HG03469 (cell line): ENCODE results near the gene SLC35B4.
A peak's percentile ranks its signal among the peaks of the same experiment; 100 is the strongest.

ENCODE experiments used
- ATAC-seq: cut with Tn5 transposase; IDR thresholded peaks from one replicate; pipeline ENCODE4 v1.9.1; 2021; ENCODE audit warnings: mild to moderate bottlenecking, moderate library complexity, moderate number of reproducible peaks; ENCODE audit not compliant: unreplicated experiment

SLC35B4 gene

DNA sequence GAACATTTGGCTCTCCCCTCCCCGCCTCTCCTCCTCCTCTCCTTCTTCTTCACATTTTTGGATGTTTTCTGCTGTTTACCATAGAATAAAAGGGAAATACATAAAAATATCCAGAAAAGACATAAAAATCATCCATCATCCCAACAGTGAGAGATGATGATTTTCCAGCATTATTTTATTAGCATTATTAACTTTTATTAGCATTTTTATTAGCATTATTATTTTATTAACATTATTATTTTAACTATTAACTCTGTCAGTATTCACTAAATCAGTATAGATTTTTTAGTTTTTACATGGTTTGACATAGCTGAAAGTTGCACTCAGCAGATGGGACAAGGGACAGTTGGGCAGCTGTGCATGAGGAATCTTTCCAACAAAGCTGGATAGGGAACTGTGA, 16.2 kb upstream of the SLC35B4 start:
- no peak for ATAC-seq

GRCh38 chr7:134331393-134331792, 14.7 kb upstream of the SLC35B4 start:
- no peak for ATAC-seq

DNA sequence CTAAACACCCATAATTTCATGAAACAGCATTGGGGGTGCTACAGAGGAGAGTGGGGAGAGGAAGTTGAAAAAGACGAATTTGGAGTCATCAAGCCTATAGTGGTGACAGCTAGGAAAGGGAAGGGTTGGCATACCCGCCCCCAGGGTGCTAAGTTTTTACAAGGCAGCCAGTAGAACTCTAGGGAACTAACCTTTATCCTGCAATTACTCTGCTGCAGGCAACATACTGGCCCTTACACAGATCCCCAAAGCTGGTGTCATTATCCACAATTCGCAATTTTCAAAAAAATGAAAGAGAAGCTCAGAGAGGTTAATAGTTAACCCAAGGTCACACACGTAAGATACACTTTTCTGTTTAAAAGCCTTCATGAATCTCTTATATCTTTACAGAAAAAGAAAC, 14.2 kb upstream of the SLC35B4 start:
- ATAC-seq, result no peak

GRCh38 chr7:134329614-134330346, 13.1 kb upstream of the SLC35B4 start:
- ATAC-seq, result no peak

GRCh38 chr7:134328900-134329299, 12.2 kb upstream of the SLC35B4 start:
- ATAC-seq, result no peak

GRCh38 chr7:134327896-134328295, 11.2 kb upstream of the SLC35B4 start:
- peak; percentile 58 for ATAC-seq

- ATAC-seq, result no peak
These were observed 7.4 kb upstream of the SLC35B4 start for GRCh38 chr7:134324107-134324506.

DNA sequence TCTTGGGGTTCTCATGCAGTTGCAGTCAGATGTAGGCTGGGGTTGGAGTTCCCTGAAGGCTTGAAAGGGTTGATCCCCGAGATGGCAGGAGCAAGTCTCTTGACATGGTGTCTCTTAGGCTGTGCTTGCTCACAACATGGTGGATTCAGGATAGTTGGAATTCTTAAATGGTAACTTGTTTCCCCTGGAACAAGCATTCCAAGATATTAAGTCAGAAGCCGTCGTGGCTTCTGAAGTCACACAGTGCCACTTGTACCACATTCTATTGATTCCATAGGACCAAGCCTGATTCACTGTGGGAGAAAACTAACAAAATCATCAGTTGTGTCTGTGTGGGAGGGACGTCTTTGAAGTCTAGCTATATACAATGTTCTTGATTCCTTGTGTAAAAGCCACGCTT, 3.5 kb upstream of the SLC35B4 start:
- ATAC-seq, result no peak

DNA sequence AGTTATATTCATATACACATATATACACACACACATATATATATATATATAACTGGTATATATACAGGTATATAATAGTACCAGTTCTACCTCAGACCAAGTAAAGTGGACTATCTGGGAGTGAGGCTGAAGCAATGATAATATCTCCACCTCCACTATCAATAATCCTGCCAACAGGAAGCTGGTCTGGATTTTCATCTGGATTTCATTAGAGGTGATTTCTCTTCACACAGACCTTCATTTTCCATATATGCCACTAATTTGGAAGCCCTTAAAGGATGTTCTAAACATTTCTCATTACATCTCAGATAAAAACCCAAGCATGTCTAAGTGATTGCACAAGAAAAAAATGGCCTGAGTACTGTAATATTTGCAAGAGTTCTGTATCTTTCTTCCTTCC, 1.7 kb upstream of the SLC35B4 start:
- no peak for ATAC-seq

GRCh38 chr7:134317434-134317833, 704 bp upstream of the SLC35B4 start:
- no peak for ATAC-seq

DNA sequence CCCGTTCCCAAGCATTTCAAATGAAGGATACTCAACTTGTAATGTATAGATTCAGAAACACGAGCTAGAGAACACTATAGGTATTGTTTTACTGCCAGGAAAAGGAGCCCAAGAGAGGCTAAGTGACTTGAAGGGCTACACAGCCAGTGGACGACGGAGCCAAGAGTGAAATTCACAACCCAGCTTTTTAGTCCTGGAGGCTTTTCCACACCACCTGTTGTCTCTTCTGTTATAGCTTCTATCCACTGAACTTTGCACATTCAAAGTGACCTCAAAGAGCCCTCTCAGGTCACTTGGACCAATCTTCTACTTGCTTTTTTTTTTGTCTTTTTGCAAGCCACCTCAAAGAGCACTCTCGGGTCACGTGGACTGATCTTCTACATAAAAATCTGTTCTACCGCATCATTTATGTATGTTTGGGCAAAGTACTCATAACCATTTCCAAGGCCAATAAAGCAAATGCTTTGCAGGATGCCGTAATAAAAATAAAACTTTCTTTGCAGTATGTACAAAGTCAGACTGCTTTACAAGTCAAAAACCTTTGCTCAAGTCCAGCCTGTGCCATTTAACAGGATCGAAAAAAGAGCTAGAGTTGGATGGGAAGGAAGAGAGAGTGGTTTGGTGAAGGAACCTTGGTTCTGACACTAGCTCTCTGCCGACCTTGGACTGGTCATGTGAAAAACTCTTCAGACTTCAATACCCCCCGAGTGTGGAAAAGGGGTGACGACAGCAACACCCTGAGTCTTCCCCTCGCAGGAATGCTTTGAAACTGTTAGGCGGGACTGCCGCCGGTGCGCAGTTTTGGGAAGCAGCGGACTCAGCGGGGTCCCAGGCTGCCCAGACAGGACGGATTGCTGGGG, 821 bp downstream of the SLC35B4 start:
- ATAC-seq, result peak; percentile 3

GRCh38 chr7:134313543-134313942, 3.2 kb downstream of the SLC35B4 start:
- no peak for ATAC-seq

- ATAC-seq, result no peak
These were observed 4.0 kb downstream of the SLC35B4 start for GRCh38 chr7:134312717-134313116.

DNA sequence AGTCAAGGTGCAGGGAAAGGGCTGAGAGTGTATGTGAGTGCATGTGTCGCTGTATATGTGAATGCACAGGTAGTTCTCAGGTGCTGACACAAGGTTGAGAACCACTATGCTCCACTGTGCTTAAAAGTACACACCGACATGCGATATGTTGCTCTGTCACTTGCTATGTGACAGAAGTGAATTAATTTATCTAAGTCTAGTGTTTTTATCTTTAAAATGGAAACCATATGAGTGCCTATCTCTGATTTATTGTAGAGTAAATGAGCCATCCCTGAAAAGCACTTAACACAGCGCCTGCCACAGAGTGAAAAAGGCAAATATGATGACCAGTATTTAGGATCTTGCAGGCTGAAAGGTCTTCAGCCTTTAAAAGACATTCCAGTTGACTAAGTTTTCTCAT, 4.9 kb downstream of the SLC35B4 start:
- ATAC-seq, result no peak

GRCh38 chr7:134308548-134308947, 8.2 kb downstream of the SLC35B4 start:
- no peak for ATAC-seq

GRCh38 chr7:134307320-134307719, 9.4 kb downstream of the SLC35B4 start:
- no peak for ATAC-seq

DNA sequence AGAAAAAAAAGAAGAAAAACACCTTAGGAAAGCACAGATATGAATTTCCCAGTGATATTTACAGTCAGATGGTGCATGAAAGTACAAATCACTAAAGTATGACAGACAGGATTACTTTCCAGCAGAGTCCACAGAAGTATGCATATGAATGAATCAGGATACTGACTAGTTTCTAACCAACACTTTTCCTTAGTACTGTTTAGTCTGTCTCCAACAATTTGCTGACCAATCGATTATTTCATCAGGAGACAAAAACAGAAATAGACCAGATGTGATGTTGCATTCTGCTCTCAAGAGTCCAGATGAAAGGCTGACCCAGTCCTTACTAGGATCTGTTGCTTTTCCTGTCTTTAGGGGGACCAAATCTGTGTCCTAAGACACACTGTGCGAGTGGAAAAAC, 14.6 kb downstream of the SLC35B4 start:
- no peak for ATAC-seq

DNA sequence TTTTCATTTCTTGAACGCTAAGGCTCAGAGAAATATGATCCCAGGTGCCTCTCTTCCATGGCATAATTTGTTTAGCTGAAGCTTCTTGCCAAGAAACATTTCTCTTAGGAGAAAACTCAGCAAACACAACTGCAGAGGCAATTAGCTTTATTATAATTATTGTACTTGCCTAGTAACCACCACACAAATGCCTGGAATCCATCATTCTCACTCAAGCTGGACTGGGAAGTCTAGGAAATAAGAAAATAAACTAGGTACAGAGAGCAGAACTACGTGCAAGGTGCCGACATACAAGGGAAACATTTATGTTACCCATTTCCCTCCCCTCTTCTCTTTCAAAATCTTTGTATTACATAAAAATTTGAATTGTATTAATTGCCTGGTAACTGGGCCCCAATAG, 15.1 kb downstream of the SLC35B4 start:
- no peak for ATAC-seq

DNA sequence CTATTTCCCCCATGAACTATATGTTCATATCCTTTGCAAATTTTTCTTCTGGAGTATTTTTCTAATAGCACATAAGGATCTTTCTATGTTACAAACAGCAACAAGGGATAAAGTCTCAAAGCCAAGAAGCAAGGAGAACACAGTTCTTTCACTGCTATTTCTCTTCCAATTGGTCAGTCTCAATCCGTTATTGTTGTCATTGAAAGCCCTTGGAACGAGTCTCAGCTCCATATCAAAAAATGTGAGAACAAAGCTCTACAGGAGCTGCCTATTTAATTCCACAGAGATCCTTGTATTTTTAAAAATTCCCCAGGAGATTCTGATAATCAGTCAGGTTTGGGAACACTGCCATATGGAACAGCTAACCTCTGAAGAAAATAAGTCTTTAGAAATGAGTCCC, 15.7 kb downstream of the SLC35B4 start:
- no peak for ATAC-seq

GRCh38 chr7:134298902-134299683, 17.6 kb downstream of the SLC35B4 start:
- ATAC-seq, result no peak

DNA sequence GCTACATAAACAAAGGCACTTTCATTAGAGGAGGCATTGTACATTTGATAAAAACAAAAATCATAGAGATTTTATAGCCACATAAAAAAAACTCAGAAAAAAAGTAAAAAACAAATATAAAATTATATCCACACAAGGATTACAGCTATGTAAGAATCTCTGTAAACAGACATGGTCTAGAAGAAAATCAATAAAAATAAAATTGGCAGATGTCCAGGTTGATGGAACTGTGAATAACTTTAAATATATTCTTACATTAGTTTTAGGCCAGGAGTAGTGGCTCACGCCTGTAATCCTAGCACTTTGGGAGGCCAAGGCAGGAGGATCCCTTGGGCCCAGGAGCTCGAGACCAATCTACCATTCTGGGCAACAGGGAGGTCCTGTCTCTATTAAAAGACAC, 19.2 kb downstream of the SLC35B4 start:
- no peak for ATAC-seq
